HG02938 (cell line): ENCODE results near the gene TFF3.

Experiments
- ATAC-seq: cut with Tn5 transposase; IDR thresholded peaks from one replicate; pipeline ENCODE4 v1.9.1; 2021; ENCODE audit warnings: mild to moderate bottlenecking, moderate library complexity; ENCODE audit not compliant: unreplicated experiment

The TFF3 gene

DNA sequence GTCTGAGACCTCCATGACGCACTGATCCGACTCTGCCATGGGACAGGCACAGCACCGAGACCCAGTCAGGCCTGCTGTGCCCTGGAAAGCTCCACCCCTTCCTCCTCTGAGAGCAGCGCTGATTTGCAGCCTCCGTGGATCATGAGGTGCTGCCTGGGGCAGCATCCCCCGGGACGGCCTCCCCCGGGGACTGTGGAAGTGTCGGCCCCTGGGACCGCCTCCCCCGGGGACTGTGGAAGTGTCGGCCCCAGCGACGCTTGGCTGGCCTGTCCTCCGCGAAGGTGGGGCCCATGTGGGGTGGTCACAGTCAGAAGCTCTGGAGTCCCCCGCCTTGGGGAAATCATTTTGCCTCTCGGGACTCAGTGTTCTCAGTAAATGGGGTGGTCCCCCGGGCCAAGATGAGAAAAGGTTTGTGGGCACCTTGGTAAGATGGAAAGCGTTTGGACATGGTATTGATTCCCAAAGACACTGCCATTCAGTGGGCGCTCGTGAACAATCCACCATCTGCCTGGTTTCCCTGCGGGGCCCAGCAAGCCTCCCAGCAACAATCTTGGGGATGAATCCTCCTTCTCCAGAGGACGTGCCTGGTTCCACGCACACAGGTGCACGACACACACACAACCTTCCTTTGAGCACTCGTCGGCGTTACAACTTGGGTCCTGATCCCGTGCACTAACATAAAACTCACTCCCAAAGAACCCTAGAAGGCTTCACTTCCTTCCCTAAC lies 32.6 kb upstream of the TFF3 start:
- no peak for ATAC-seq

DNA sequence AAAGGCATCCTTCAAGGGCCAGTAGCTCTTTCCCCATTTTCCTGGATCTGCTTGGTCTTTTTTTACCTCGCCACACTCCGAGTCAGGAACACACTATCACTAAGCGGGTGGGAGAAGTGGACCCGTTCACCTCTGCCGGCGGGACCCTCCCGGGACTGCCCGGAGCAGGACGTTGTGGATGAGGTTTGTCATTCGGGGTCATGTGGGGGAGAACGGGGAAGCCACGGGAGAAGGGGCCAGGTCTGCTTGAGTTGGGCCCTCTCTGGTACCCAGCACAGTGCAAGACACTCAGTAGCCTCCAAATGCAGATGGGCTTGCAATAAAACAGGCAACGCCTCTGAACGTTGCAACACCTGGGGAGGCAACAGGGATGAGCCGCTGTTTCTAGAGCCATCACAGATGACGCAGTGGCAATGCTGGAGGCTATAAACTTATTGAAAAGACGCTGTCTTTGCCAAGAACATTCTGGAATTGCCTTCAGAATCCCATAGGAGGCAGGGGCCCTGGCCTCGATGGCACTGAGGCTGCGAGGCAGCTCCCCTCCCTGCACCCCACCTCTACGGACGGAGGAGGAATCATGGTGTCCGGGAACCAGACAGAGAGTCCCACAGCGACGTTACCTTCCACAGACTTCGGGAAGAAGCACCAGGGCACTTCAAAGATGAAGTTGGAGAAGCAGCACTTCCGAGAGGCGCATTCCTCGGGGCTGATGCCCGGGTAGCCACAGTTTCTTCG lies 31.8 kb upstream of the TFF3 start:
- no peak for ATAC-seq

DNA sequence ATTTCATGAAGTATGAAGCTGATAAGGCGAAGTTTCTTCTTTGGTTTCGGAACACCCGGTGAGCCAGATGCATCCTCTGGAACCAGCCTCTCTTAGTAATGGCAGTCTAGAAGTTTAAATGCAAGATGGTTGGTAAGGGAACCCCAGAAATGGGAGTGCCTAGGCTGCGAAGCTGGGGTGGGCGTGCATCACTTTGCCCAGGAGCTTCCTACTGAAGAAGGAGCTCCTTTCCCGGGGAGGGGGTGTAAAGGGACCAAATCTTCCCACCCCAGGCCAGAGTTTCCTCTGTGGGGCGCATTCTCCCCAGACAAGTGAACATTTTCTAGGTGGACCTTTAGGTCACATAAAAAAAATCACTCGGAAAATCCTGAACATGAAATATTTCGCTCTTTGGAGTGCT lies 31.2 kb upstream of the TFF3 start:
- no peak for ATAC-seq

DNA sequence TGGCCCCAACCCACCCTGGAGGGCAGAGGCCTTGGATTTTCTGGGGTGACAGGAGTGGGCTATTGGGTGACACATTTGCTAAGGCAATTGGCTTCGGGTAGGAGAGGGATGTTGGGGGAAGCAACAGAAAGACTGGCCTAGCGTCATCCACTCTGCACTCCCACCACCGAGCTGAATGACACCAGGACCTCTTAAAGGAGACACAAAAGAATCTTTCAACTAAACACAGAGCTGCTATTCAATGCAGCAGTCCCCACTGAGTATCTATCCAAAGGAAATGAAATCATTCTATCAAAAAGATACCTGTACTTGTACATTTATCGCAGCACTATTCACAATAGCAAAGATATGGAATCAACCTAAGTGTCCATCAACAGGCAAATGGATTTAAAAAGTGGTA lies 29.4 kb upstream of the TFF3 start:
- no peak for ATAC-seq

DNA sequence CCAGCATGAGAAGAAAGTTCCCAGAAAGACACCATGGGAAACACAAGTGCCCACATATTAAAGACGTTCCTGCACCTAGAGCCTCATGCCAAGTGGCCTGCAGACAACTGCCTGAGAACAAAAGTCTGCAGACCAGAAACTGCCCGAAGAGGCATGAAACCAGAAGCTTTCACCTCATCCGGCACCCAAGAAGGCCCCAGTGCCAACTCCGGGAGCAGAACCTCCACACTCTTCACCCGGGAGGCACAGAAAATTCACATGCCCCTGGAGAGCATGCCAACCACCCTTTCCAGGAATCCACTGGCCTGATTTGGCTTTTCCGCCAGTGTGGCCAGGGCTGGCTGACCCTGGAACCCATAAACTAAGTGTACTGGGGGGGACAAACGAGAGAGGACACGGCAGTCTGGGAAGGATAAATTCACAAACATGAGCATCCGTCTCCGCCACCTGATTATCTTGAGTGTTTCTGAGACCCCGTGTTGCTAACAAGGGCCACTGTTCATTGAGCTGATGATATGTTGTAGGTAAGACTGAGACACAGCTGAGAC lies 28.8 kb upstream of the TFF3 start:
- no peak for ATAC-seq

DNA sequence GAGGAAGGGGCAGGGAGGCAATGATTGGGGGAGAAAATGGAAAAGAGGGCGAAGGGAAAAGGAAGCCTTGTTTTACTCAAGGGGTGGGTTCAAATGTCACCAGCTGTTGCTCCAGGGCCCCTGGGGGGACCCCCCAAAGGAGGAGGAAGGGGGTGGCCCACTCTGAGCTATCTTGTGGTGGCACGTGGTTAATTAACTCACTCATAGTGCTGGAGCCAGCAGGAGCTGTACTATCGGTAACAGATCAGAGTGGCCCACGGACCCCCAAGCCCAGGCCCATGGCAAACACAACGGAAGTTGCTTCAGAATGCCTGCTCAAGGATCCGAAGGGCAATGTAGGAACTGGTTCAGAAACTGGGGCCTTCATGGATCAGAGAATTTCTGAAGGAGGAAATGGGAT lies 28.3 kb upstream of the TFF3 start:
- ATAC-seq: no peak

DNA sequence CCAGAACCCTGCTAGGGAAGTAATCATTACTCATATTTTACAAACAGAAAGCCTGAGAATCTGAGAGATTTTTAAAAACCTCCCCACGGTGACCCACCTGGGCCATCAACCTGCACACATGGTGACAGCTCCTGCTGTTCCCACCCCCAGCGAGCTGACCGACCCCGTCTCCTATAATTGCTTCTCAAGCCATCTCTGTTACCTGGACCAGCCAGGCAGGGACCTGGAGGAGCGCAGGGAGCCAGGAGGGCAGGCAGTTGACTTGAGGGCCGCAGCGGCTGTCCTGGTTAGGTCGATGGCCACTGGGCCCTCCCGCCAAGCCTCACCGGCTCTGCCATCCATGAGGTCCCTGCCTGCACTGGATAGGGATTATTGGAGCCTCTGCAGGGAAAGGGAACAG lies 27.9 kb upstream of the TFF3 start:
- ATAC-seq: no peak

DNA sequence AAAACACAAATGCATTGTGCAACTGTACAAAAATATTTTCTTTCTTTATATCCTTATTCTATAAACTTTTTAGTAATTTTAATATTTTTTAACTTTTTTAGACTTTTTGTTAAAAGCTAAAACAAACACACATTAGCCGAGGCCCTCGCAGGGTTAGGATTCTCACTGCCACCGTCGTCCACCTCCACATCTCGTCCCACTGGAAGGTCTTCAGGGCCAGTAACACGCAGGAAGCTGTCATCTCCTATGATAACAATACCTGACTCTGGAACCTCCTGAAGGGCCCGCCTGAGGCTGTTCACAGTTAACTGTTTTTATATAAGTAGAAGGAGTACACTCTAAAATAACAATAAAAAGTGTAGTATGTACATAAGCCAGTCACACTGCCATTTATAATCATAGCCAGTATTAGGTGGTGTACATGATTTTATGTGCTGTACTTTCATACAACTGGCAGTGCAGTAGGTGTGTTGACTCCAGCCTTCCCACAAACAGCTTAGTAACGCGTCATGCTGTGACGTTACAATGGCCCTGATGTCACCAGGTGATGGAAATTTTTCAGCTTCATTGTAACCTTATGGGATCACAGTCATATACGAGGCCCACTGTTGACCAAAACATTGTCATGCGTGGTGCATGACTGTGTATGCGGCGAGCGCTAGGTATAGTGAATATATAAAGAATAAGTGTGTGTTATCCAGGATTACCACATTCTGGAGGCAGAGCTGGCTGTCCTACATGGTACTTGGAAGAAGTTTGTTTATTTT lies 26.8 kb upstream of the TFF3 start:
- ATAC-seq: no peak

DNA sequence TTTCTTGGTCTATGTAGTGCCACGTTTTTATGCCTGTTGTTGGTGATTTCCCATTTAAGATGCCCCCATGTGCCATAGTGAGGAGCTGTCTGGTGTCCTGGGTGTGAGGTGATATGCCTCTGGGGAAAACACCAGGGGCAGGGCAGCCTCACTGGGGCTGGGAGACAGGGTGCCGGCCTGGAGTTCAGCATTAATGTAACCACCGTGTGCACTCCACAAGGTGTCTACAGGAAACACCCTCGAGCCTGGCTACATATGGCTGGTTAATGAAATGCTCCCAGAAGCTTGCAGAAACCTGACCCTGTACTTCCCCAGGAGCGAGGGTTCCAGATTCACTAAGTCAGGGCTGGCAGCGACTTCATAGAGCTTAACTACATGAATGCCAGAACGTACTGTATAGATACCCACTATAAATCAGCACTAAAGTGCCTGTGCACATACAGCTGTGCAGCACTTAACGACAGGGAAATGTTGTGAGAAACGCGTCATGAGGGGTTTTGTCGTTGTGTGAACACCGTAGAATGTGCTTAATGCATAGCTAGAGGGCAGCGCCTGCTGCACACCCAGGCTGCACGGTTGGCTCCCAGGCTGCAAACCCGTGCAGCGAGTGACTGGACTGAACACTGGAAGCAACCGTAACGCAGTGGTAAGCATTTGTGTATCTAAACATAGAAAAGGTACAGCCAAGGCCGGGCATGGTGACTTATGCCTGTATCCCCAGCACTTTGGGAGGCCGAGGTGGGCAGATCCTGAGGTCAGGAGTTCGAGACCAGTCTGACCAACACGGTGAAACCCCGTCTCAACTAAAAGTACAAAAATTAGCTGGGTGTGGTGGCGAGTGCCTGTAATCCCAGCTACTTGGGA lies 25.2 kb upstream of the TFF3 start:
- no peak for ATAC-seq

DNA sequence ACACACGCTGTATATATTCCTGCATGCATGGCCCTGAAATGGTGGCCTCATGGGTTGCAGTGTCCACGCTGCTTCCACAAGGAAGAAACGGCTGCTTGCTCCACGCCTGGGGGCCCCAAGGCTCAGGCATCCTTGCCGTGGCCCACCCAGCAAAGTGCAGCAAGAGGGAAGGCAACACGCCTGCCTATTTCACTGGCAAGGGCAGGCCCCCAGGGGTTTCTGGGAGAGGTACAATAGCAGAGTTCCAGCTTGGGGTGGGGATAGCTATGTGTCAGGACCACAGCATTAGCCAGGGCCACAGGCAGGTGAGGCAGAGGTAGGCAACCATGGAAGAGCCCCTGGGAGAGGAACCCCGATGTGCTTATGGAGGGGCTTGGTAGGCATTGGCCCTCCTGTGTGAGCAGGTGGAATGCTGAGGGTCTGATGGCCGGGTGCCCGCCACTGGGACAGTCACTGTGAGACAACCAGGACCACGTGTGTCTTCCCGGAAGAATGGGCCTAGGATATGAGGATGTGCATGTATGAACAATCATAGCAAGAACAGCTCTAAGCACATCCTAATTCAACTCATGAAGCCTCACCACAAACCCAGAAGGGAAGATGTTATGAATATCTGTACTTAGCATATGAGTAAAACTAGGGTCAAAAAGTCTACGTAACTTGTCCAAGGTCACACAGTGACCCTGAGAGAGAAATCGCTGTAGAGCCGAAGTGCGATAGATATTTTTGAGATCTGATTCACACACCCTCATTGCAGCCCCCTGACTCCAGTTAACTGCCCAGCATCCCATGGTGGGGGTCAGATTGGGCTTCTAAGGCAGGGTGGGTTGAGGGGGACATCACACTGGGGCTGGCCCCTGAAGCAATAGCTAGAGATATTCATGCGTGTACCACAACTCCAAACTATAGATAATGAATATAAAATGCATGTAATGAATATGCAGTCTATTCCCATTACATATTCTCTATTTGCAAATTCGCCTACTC lies 23.8 kb upstream of the TFF3 start:
- ATAC-seq: no peak

DNA sequence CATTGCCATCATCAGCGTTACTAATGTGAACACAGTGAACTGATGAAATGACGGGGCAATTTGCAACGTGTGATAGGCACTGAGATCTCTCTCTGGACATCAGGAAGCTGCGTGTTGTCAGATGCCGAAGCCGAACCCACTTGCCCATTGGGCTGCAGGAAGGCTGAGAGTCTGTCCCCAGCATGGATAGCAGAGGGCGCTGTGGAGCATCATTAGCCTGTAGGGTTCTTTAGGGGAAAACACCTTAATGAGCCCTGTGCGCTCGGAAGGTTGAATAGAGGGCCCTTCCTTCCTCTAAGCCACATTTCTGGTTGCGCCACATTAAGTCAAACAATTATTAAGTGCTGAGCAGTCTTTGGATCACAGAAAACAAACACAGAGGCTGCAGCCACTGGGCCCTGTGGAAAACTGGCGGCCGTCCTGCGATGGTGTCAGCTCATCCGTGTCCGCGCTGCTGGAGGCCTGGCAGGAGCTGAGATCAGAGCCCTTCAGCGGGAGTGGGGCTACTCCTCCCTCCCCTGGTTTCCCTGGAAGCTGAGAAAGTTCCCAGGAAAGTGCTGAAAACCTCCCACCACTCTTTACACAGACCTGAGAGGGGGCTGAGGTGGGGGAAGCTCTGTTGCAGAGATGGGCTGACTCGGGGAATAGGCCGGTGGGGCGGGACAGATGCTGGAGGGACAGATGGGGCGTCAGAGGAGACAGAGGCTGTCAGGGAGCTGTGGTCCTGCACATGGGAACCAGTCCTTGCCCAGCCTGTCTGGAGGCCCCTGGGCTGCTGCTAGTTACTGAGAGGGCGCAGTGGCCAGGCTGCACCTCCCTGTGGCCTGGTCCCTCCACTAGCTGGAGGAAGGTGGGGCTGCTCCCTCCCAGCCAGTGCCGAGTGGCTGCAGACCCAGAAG lies 22.9 kb upstream of the TFF3 start:
- ATAC-seq: no peak

DNA sequence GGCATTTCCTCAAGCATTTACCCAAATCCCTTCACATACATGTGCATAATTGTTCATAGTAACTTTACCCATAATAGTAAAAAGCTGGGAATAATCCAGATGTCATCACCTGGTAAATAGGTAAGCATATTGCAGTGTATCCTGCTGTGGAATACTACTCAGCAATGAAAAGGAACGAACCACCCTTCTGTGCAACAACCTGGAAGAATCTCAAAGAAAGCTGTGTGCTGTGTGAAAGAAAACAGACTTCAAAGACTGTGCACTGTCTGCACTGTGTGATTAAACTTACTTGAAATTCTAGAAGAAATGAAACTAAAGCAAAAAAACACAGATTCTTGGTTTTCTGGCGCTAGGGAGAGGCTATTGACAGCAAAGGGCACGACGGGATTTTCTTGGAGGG lies 22.1 kb upstream of the TFF3 start:
- ATAC-seq: no peak

DNA sequence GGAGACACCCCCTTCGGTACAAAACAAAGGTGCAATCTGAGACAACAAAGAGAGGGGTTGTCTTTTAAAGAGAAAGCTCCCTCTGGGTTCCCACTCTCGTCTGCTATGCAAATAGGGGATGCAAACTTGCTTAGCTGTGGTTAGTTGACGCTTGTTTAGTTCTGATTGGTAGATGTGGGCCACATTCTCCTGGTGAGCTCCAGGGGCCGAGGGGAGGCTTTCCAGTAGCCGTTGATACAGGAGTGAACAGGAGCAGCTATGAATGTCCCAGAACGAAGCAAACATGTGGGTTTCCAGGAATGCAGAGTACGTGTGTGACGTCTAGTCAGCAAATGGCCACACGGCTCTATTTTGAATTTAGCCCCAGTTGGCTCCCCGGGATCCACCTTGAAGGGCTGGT lies 20.8 kb upstream of the TFF3 start:
- ATAC-seq: no peak

DNA sequence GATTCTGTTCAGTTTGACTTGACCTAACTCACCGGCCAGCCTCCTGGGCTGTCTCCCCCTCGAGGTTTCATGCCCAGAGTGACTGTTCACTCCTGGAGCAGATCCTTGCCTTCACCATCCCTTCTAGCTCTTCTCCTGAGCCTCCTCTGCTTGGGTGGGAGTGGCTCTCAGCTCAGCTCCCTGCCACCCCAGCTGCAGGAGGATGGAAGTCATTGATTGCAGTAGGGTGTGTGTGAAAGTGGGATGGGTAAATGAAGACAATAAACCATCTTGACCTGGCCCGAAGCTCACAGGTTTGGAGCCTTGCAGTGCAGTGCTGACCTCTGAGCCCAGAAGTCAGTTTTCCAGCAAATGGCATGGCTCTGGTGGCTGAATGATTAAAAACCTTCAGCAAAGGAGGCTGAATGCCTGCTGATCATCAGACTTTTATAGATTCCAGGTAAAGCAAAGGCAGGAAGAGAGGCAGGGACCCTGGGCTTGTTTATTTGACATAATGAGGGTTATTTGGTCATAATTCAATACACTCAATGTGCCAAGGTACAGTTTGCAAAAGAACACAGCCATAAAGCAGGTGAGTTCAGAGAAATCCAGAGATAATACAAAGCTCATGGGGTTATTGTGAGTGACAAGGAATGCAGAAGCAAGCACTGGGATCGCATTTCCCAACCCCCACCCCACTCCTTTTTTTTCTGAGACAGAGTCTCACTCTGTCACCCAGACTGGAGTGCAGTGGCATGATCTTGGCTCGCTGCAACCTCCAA lies 17.5 kb upstream of the TFF3 start:
- no peak for ATAC-seq

DNA sequence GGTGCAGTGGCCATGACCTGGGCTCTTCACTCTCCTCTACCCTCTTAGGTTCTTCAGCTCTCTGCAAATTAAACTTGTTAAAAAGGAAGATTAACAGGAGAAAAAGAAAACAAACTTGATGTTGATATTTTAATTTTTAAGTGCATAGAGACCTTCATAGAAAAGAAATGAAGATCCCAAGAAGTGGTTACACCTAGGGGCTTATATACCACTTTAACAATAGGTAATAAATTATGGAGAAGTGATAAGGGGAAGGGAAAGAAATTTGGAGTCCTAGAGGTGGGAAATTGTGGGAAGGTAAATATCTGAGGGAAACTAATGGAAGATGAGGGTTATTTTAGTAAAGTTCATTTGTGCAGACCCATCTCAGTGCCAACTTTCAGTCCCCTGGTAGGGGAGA lies 16.5 kb upstream of the TFF3 start:
- no peak for ATAC-seq

DNA sequence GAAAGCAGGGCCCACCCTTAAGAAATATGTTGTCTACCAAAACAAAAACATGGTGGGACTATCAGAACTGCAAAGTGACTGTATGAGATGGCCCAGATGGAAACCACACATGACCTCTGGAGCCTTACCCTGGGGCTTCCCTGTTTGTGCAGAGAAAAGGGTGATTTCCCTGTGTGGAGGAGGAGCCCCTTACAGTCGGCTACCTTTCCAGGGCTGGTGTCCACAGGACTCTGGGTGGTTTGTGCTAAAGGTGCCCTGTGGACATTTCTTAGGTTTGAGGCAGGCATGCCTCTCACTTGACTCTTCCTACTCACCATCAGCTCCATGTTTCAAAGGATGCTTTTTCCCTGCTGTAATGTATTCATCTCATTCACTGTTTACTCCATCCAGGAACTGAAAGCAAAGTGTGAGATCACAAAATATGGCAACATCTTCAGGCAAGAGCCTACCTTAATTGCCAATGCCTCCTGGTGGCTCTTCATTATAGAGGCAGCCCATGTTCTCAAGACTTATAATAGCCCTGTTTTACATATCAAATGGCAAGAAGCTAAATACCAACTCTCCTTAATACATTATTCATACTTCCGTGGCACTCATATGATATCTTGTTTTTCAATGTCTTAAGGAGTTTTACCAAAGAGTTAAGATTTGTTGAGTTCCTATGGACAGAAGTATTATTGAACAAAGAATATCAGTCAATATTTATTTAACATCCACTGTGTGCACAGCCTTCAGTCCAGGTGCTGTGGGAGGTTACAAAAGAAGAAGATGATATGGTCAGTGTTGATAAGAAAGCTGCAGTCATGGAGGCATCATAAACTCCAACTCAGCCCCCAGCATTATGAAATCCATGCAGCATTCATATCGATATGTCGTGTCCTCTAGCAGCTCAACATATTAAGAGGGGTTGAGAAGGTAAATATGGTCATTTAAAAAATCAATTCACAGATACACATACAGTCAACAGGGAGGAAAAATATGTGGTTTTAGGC lies 15.5 kb upstream of the TFF3 start:
- ATAC-seq: no peak

DNA sequence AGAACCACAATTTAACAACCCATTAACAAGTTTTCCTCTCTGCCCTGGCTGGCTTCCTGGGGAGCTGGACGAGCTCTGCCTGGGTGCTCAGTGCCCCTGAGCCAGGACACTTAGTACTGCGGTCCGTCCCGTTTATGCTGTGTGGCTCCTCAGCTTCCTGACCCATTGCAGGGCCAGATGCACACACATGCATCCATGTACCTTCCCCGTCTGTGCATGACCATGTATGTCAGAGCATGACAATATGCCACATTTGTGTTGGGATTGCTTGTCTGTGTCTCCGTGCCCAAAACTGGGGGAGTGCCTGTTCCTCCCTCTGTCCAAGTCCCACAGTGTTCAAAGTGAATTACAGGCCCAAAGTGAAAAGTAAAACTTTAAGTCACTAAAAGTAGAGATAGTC lies 9.7 kb upstream of the TFF3 start:
- ATAC-seq: no peak
